ES-I3 (cell line): ENCODE results near the gene ARHGAP24.

Experiments used
- H3K36me3 ChIP-seq: 2 replicates; pipeline ENCODE4 v1.6.1; 2013; ENCODE audit warnings: mild to moderate bottlenecking, low read length, control low read depth, moderate library complexity; ENCODE audit not compliant: insufficient read depth
- H3K4me1 ChIP-seq: 2 replicates; pipeline ENCODE4 v1.6.1; 2013; ENCODE audit warnings: mild to moderate bottlenecking, control low read depth, low read length; ENCODE audit not compliant: insufficient read depth
- H3K9ac ChIP-seq: 2 replicates; pipeline ENCODE4 v1.6.1; 2013; ENCODE audit warnings: low read depth, mild to moderate bottlenecking, low read length, moderate library complexity
- H3K9me3 ChIP-seq: 2 replicates; pipeline ENCODE4 v1.6.1; 2013; ENCODE audit warnings: mild to moderate bottlenecking, low read length, moderate library complexity; ENCODE audit not compliant: control insufficient read depth, insufficient read depth

ARHGAP24 gene

DNA sequence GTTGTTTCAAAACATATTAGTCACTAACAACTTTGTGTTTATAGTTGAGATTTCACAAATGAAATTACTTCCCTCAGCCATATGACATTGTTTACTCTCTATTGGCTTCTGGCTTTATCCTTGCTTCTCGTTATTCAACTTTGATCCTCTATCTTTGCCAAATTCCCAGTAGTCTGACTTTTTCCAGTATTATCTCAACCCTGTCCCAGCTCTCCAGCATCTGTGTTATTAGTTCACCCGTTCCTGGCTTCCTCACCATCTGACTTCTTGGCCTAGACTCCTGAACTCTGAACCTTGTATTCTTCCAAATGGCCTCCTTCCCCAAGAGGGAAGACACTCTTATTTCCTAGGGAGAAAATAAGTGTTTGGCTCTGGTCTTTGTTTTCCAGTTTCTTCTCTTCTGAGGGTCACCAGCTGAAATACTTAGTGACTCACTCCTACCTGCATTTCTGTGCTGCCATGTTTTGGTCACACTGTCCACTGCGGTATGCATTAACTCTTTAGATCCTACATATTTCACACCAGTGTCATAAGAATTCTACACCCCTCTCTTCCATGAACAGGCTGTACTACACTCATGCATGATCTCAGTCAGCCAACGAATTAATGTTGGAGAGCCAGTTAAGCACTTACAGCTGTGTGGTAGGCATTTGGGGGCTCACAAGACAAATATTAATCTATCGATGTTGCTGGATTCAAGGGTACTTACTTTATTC lies 17.0 kb upstream of the ARHGAP24 start:
- Histone ChIP-seq H3K36me3 (no peaks in the 10 kb centered on the region), H3K9me3 (no peaks in the 10 kb centered on the region), H3K9ac (no peak overlapping the region), H3K4me1 (no peaks in the 10 kb centered on the region)

DNA sequence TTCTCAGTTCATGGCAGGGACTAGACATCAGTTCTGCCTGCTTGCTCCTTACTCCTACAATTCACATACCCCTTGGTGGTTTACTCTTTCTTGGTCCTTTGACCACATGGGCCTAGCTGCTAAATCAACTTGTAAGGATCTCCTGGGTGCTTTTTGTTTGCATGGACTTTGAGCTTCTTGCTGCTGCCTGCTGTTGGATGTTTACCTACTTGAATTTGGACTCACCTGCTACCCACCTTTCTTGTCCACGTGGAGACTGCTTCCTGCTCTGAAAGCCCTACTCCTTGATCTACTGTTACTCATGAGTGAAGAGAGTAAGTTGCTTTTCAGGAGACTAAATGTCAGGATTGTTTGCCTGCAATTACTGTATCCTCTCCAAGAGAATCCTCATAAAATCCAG lies 15.2 kb upstream of the ARHGAP24 start:
- Histone ChIP-seq H3K9ac (no peak overlapping the region), H3K9me3 (no peaks in the 10 kb centered on the region), H3K4me1 (no peaks in the 10 kb centered on the region), H3K36me3 (no peaks in the 10 kb centered on the region)

DNA sequence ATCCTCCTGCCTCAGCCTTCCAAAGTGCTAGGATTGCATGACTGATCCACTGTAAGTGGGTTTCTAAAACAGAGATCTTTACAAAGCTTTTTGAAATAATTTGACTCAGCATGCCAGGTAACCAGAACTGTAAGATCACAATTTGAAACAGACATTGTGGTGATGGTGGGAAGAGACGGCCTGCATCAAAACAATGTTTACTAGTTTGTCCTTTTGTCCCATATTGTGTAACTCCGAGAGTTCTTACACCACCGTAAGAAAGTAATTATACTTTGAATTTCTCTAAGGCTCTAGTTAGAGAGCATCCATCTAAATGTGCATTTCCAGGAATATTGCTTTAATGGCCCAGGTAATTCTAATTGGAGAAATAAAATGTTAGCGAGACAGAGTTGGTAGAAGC lies 594 bp upstream of the ARHGAP24 start:
- Histone ChIP-seq H3K36me3 (no peaks in the 10 kb centered on the region), H3K4me1 (no peaks in the 10 kb centered on the region), H3K9ac (peak overlapping the region; percentile 91), H3K9me3 (no peaks in the 10 kb centered on the region)

DNA sequence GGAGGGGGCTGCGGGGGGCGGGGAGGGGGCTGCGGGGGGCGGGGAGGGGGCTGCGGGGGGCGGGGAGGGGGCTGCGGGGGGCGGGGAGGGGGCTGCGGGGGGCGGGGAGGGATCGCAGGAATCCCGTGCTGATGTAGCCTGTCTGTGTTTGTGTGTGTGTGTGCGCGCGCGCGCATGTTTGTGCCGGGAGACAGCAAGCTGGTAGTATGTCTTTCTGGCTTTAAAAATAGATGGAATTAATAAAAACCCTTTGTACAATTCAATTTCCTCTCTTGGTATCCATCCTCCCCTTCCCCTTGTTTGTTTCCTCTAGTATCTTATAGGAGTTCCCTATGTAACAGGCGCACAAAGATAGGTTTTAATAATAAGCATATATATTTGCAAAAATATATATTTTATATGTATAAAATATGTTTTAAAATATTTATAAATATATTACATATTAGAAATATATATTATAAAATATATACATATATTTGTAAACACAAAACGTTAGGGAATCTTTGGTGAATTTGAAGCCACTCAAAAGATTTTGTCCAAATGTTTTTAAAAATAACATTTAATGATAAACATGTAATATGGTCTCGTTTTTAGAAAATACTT lies 782 bp downstream of the ARHGAP24 start:
- H3K36me3 ChIP-seq: no peaks in the 10 kb centered on the region
- H3K9me3 ChIP-seq: no peaks in the 10 kb centered on the region
- H3K4me1 ChIP-seq: no peaks in the 10 kb centered on the region
- H3K9ac ChIP-seq: peak overlapping the region; percentile 50

DNA sequence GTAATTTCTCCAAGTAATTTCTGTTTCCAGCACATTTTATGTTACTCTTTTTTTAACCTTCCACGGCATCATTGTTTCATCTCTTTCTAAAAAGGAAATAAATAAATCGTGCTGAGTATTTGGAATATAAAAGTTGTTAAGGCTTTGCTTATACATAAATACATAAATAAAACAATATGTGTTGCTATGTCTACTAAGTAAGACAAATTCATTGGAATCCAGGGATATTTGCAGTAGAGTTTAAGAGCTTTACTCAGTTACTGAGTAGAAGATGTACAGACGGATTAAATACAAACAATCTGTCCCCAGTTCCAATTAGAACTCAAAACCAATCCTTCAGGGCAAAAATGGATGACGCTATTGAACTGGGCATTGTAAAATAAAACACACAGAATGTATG lies 1.4 kb downstream of the ARHGAP24 start:
- H3K9ac ChIP-seq: no peak overlapping the region
- H3K4me1 ChIP-seq: no peaks in the 10 kb centered on the region
- H3K9me3 ChIP-seq: no peaks in the 10 kb centered on the region
- no peaks in the 10 kb centered on the region for H3K36me3 ChIP-seq

DNA sequence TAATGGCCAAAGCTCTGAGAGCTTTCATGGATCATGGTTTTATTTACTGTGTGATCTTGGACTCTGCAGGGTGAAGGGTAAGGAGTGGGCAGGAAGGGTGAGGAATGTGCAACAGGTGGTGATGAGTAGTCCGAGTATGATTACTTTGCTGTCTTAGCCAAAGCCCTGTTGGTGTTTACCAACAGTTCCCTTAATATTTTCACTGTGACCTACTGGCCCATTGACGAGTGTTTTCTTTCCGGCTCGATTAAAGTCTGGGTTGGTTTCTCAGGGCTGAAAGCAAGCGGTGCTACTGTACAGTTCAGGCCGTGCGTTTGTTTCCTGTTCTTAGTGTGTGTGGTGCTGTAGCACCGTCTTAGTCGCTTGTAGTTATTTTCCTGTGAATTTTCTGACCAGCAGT lies 2.6 kb downstream of the ARHGAP24 start:
- peaks cover 5% of the 10 kb centered on the region; the same call in 1 of the 2 replicates for H3K4me1 ChIP-seq
- no peak overlapping the region for H3K9ac ChIP-seq
- no peaks in the 10 kb centered on the region for H3K9me3 ChIP-seq
- no peaks in the 10 kb centered on the region for H3K36me3 ChIP-seq

DNA sequence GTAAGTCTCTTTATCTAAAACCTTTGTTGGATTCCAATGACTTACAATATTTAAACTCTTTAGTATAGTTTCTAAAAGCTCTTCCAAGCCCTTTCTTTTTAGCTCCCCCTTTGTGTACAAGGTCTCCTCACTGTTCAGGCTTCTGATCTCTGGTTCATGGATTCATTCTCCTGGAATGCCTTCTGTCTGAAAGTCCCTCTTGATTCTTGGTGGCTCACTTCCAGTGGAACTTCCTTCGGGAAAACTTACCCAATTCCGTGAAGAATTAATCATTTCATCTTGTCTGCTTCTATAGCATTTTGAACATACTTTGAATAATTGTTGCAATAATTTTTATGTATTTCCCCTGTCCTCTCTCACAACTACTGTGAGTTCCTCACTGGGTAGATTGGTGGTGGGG lies 3.6 kb downstream of the ARHGAP24 start:
- H3K9me3 ChIP-seq: no peaks in the 10 kb centered on the region
- H3K9ac ChIP-seq: no peak overlapping the region
- no peaks in the 10 kb centered on the region for H3K36me3 ChIP-seq
- peaks cover 6% of the 10 kb centered on the region; the same call in 1 of the 2 replicates for H3K4me1 ChIP-seq

DNA sequence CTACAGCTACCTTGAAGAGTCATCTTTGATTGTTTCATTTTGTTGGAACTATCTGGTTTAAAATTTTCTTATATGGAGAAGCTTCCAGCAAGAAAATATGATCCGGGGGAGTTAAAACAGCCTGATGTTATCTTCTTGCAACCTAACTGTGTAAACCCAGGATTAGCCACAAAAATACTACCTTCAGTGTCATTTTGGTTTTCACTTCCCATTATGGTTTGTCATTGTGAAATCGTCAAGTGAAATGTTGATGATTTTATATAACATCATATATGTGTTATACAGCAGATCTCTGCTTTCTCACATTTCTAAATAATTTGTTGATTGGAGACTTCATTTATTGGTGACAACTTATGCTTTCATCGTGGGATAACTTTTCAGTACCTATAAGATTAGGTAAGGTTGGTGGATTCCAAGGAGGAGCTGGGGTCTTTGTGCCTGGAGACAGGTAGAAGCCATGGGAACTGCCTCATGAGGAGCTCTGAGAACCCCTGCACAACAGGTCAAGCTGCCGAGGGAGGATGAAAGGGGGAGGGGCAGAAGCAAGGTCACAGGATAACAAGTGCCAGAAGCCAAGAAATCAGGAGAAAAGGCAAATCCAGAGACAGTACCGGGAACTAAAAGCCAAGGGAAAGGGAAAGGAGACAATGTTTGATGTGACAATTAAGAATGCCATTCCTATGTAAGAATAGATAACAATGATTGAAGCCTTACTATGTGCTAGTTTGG lies 7.2 kb downstream of the ARHGAP24 start:
- Histone ChIP-seq H3K36me3 (no peaks in the 10 kb centered on the region), H3K4me1 (peaks cover 6% of the 10 kb centered on the region; the same call in 1 of the 2 replicates), H3K9me3 (no peaks in the 10 kb centered on the region), H3K9ac (no peak overlapping the region)

DNA sequence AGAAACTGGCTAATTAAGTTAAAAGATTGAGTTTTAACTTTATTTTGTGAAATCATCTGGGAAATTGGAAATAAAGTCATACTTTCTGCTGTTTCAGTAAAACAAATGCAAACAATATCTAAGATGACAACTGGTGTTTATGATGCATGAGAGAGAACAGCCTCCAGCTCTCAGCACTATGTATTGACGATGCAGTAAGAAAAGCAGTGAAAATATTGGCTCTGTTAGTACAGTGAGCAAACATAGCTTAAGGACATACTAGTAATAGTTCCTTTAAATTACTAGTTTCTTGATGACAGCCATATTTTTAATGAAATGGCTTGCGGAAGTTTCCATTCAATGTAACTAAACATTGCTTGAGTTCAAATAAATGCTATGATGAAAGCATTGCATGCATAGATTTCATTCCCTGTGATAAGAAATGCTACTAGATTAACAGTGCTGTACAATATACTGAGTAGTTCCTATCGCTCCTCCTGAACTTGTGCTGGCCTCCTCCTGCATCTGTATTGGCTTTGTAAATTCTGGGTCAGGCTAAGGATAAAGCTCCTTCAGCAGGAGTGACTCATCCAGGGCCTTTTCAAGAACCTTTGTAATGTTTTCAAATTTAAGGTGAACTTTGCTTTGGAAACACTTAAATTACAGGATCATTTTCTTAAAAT lies 11.6 kb downstream of the ARHGAP24 start:
- Histone ChIP-seq H3K9me3 (no peaks in the 10 kb centered on the region), H3K36me3 (no peaks in the 10 kb centered on the region), H3K9ac (no peak overlapping the region), H3K4me1 (peaks cover 6% of the 10 kb centered on the region; the same call in 1 of the 2 replicates)

DNA sequence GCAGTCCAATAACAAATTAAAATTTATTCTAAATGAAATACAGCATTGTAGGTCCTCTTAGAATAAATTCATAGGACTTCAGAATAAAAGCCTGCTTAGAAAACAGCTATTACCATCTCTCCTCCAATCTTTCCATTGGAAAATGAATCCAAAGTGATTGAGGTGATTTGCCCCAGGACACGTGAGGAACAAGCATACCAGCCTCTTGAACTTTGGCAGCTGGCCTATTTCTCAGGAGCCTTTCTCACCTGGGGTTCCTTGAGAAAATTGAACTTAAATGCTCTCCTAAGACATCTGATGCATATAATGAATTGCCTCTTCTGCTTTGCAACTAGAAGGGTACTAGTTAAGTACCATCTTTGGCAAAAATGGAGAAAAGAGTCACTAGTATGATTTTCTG lies 13.5 kb downstream of the ARHGAP24 start:
- Histone ChIP-seq H3K9me3 (no peaks in the 10 kb centered on the region), H3K36me3 (no peaks in the 10 kb centered on the region), H3K9ac (no peak overlapping the region), H3K4me1 (no peaks in the 10 kb centered on the region; the same call in 1 of the 2 replicates)

DNA sequence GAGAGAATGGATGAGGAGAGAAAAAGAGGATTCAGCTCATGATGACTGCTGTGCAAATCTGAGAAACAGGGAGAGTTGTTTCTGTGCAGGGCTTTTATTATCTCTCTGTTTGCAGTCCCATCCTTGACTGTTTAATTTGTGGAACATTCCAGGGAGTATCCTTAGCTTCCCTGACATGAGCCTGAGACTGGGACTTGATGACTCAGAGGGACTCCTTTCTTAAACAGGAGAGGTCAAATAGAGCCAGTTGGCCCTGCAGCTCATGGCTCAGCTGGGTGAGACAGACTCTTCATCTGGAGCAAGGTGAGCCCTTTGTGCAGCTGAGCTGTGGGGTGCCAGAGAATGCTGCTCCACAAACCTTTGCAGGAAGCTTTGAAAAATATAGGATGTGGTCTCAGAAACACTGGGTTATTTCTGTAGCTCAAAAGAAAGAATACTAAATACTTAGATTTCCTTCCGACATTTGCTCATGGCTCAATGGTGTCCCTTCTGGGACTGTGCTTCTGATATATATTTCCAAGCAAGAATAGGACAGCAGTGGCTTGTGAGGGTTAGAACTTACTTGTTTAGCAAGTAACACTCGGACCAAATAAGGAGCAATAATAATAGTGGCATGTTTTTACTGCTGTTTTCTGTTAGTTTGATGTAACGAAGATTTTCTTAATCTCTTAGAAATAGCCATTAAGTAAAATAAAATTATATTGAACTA lies 14.5 kb downstream of the ARHGAP24 start:
- H3K9me3 ChIP-seq: no peaks in the 10 kb centered on the region
- no peaks in the 10 kb centered on the region; the same call in 1 of the 2 replicates for H3K4me1 ChIP-seq
- no peak overlapping the region for H3K9ac ChIP-seq
- no peaks in the 10 kb centered on the region for H3K36me3 ChIP-seq

DNA sequence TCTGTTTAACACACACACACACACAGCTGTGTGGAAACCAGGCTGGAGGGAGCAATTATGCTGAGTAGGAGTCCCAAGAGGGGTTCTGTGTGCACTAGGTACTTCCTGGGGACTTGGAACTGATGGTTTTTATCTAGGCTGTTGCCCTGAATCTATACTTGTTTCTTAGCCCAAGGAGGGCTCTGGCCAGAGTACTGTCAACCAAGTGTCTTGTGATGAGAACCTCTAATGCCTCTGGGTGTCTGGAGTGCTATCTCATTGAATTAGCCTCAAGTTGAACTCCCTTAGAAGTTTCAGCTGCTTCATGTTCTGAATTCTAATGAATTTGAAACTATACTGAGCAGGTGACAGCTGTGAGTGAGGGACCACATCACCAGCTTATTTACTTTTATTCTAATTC lies 16.6 kb downstream of the ARHGAP24 start:
- Histone ChIP-seq H3K36me3 (no peaks in the 10 kb centered on the region), H3K9me3 (no peaks in the 10 kb centered on the region), H3K9ac (no peak overlapping the region), H3K4me1 (no peaks in the 10 kb centered on the region; the same call in 1 of the 2 replicates)

DNA sequence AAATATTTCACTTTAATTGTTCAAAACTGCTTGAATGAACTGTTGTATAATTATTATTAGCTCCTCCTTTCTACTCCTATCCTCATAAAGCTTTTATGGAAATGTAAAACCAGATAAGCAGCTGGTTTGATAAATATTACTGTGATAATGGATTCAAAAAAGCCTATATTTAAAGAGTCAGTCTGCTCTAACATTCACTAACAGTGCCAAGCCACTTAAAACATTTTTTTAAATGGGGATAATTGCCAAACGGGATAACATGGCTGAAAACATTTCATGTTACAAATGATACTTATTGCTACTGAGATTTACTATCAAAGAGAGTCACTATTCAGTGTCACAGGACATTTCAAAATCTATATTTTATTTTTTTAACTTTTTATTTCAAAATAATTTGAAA lies 17.4 kb downstream of the ARHGAP24 start:
- no peaks in the 10 kb centered on the region for H3K36me3 ChIP-seq
- H3K4me1 ChIP-seq: no peaks in the 10 kb centered on the region; the same call in 1 of the 2 replicates
- no peak overlapping the region for H3K9ac ChIP-seq
- no peaks in the 10 kb centered on the region for H3K9me3 ChIP-seq

DNA sequence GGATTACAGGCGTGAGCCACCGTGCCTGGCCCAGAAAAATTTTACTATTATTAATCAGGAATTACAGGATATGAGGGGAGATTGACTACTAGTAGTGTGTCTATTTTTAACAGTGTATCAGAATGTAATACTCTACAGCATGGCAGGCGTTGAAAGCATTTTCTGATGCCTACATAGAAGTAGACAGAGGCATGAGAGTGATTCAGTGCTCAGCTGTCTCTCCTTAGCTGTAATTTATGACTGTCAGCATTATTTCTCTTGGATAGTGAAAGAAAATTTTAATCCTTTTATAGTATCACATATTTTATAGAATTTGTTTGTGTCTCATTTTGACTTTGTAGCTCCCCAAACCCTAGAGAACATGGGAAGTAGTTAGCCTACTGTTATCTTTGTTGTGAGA lies 20.7 kb downstream of the ARHGAP24 start:
- Histone ChIP-seq H3K4me1 (no peaks in the 10 kb centered on the region), H3K9me3 (no peaks in the 10 kb centered on the region), H3K36me3 (no peaks in the 10 kb centered on the region), H3K9ac (no peak overlapping the region)
